H1 (cell line): Measurements from ENCODE around the gene PPP4R1. TPM values are rescaled to one million over a fixed set of nuclear protein-coding genes. Genes with fewer than 3 reads are reported as not detected.
A peak's percentile ranks its signal among the peaks of the same experiment; 100 is the strongest.

Experiments used
- CTCF ChIA-PET: fragments of 300-600 bp; sonication (Branson Sonifier 250); formaldehyde crosslinking; loops from one replicate; lab custom pipeline; 2021; ENCODE audit not compliant: partially characterized antibody; lab: Charles Lee
- POLR2A ChIA-PET: fragments of 300-600 bp; sonication (Branson Sonifier 250); formaldehyde crosslinking; loops from one replicate; lab custom pipeline; 2021; ENCODE audit warnings: inconsistent platforms; ENCODE audit not compliant: partially characterized antibody; lab: Charles Lee
- DNase-seq, 2 experiments: peaks; one replicate each; pipeline versions ENCODE4 v3.0.0 to v3.0.0-alpha.2; 2010 to 2022; ENCODE audit warnings: low spot score in 2 of 2, low read depth in 1 of 2, mixed read lengths in 1 of 2
- FAIRE-seq: peaks from 2 replicates; lab custom pipeline; 2011; peaks lifted over from hg19 to GRCh38; lab: Jason Lieb, UNC
- H2AFZ ChIP-seq: 2 replicates; pipeline ENCODE4 v1.8.1; 2012; ENCODE audit warnings: low read length, inconsistent platforms
- H2AK5ac ChIP-seq: 2 replicates; pipeline ENCODE4 v1.6.1; 2013; ENCODE audit warnings: low read depth, low read length
- H2BK120ac ChIP-seq: replicated peaks from 2 replicates; pipeline ENCODE3; 2013; ENCODE audit warnings: low read depth, low read length, inconsistent platforms
- H2BK12ac ChIP-seq: 2 replicates; pipeline ENCODE4 v1.6.1; 2013; ENCODE audit warnings: low read depth, low read length
- H2BK15ac ChIP-seq: 2 replicates; pipeline ENCODE4 v1.6.1; 2013; ENCODE audit warnings: low read length
- H2BK20ac ChIP-seq: 2 replicates; pipeline ENCODE4 v1.6.1; 2013; ENCODE audit warnings: low read length
- H2BK5ac ChIP-seq: 2 replicates; pipeline ENCODE4 v1.6.1; 2013; ENCODE audit warnings: low read depth, low read length
- H3K14ac ChIP-seq: 2 replicates; pipeline ENCODE4 v1.6.1; 2013; ENCODE audit warnings: inconsistent platforms; ENCODE audit not compliant: insufficient read length
- H3K18ac ChIP-seq: 2 replicates; pipeline ENCODE4 v1.6.1; 2013; ENCODE audit warnings: low read length; ENCODE audit errors: extremely low read depth
- H3K23ac ChIP-seq: 2 replicates; pipeline ENCODE4 v1.6.1; 2013; ENCODE audit warnings: inconsistent platforms; ENCODE audit not compliant: insufficient read length
- H3K23me2 ChIP-seq: 2 replicates; pipeline ENCODE4 v1.6.1; 2013; ENCODE audit warnings: low read depth, low read length
- H3K27ac ChIP-seq: 2 replicates; pipeline ENCODE4 v1.6.1; 2011; ENCODE audit warnings: low read depth, low read length, inconsistent platforms
- H3K27me3 ChIP-seq, 4 experiments: replicated peaks in 1 of 4; 1 replicate in 1 of 4; 2 replicates in 3 of 4; pipeline versions ENCODE4 v1.6.1 to v1.8.1; 2011 to 2013; ENCODE audit warnings: low read length in 3 of 4, mild to moderate bottlenecking in 3 of 4, inconsistent platforms in 2 of 4, mixed read lengths in 2 of 4, moderate library complexity in 1 of 4; ENCODE audit not compliant: control insufficient read depth in 3 of 4, insufficient read depth in 3 of 4; ENCODE audit errors: extremely low read depth in 1 of 4
- H3K36me3 ChIP-seq, 4 experiments: 2 replicates each; pipeline versions ENCODE4 v1.6.1 to v1.8.1; 2011 to 2013; ENCODE audit warnings: mild to moderate bottlenecking in 4 of 4, low read length in 3 of 4, moderate library complexity in 2 of 4, control low read depth in 1 of 4, inconsistent platforms in 1 of 4; ENCODE audit not compliant: insufficient read depth in 4 of 4, control insufficient read depth in 2 of 4
- H3K4ac ChIP-seq: replicated peaks from 2 replicates; pipeline ENCODE3; 2013; ENCODE audit warnings: low read length, low read depth, mixed read lengths, inconsistent platforms; ENCODE audit not compliant: insufficient read length
- H3K4me1 ChIP-seq, 4 experiments: replicated peaks in 1 of 4; 1 replicate in 1 of 4; 2 replicates in 3 of 4; pipeline versions ENCODE4 v1.6.1 to v1.8.1; 2011 to 2013; ENCODE audit warnings: low read length in 3 of 4, inconsistent platforms in 2 of 4, mixed read lengths in 1 of 4; ENCODE audit not compliant: insufficient read depth in 4 of 4, control insufficient read depth in 3 of 4
- H3K4me2 ChIP-seq, 2 experiments: 2 replicates each; pipeline versions ENCODE4 v1.6.1 to v1.8.1; 2011 to 2013; ENCODE audit warnings: low read depth in 2 of 2, low read length in 2 of 2, control low read depth in 1 of 2, inconsistent platforms in 1 of 2, mild to moderate bottlenecking in 1 of 2; ENCODE audit not compliant: insufficient read depth in 1 of 2
- H3K4me3 ChIP-seq, 4 experiments: fragments of 200-600, 300-600 bp in 1 of 4; sonication (generic), shearing (Covaris generic), sonication (Bioruptor Twin) in 1 of 4; 2 replicates each; pipeline versions ENCODE4 v1.5.1 to v1.8.1; 2011 to 2016; ENCODE audit warnings: low read length in 4 of 4, low read depth in 3 of 4, control low read depth in 2 of 4, inconsistent platforms in 2 of 4, mild to moderate bottlenecking in 2 of 4, mixed read lengths in 1 of 4, moderate library complexity in 1 of 4; ENCODE audit not compliant: insufficient read depth in 2 of 4; ENCODE audit errors: extremely low read depth in 1 of 4
- H3K56ac ChIP-seq: replicated peaks from 2 replicates; pipeline ENCODE3; 2013; ENCODE audit warnings: low read depth, mild to moderate bottlenecking, mixed read lengths, low read length, inconsistent platforms; ENCODE audit not compliant: insufficient read length
- H3K79me1 ChIP-seq: 2 replicates; pipeline ENCODE4 v1.6.1; 2013; ENCODE audit warnings: low read depth, low read length, control low read depth
- H3K79me2 ChIP-seq, 2 experiments: 2 replicates each; pipeline versions ENCODE4 v1.6.1 to v1.8.1; 2012 to 2013; ENCODE audit warnings: low read length in 2 of 2, mild to moderate bottlenecking in 2 of 2, inconsistent platforms in 1 of 2; ENCODE audit not compliant: insufficient read depth in 2 of 2, control insufficient read depth in 1 of 2
- H3K9ac ChIP-seq, 4 experiments: replicated peaks in 1 of 4; 1 replicate in 1 of 4; 2 replicates in 3 of 4; pipeline versions ENCODE4 v1.6.1 to v1.8.1; 2011 to 2013; ENCODE audit warnings: low read depth in 3 of 4, low read length in 3 of 4, control low read depth in 2 of 4, mild to moderate bottlenecking in 2 of 4, moderate library complexity in 2 of 4, inconsistent platforms in 1 of 4; ENCODE audit errors: extremely low read depth in 1 of 4
- H3K9me3 ChIP-seq, 2 experiments: 2 replicates each; pipeline versions ENCODE4 v1.6.1 to v1.8.1; 2012 to 2013; ENCODE audit warnings: mild to moderate bottlenecking in 2 of 2, moderate library complexity in 2 of 2, control low read depth in 1 of 2, inconsistent platforms in 1 of 2, low read depth in 1 of 2, low read length in 1 of 2, mixed read lengths in 1 of 2; ENCODE audit not compliant: insufficient read depth in 2 of 2
- H4K20me1 ChIP-seq, 2 experiments: replicated peaks in 1 of 2; 2 replicates each; pipeline versions ENCODE3 to v1.8.1; 2011 to 2013; ENCODE audit warnings: inconsistent platforms in 2 of 2, low read length in 2 of 2, mild to moderate bottlenecking in 1 of 2; ENCODE audit not compliant: insufficient read depth in 2 of 2, control insufficient read depth in 1 of 2
- H4K5ac ChIP-seq: 2 replicates; pipeline ENCODE4 v1.6.1; 2013; ENCODE audit warnings: low read length, low read depth, mixed read lengths, inconsistent platforms; ENCODE audit not compliant: insufficient read length
- H4K8ac ChIP-seq: 2 replicates; pipeline ENCODE4 v1.8.0; 2013; ENCODE audit warnings: mild to moderate bottlenecking, moderate library complexity, low read length, inconsistent platforms; ENCODE audit not compliant: insufficient read depth; ENCODE audit errors: extremely low read depth
- H4K91ac ChIP-seq: replicated peaks from 2 replicates; pipeline ENCODE3; 2013; ENCODE audit warnings: low read length, mixed read lengths, inconsistent platforms; ENCODE audit not compliant: insufficient read length
- CBX8 ChIP-seq: fragments of 300-800, 300-1000 bp; sonication (generic); IDR thresholded peaks from 2 replicates; pipeline ENCODE4 v1.7.1; 2016; ENCODE audit warnings: low read depth, low read length, borderline replicate concordance
- CHD2 ChIP-seq: IDR thresholded peaks from 2 replicates; pipeline ENCODE4 v1.6.1; 2012; ENCODE audit warnings: low read length, improper control_type of control experiment
- GABPA ChIP-seq: IDR thresholded peaks from 2 replicates; pipeline ENCODE4 v1.6.1; 2011; ENCODE audit warnings: mild to moderate bottlenecking, low read length, moderate library complexity, borderline replicate concordance; ENCODE audit not compliant: insufficient read depth
- POLR2AphosphoS5 ChIP-seq: IDR thresholded peaks from 2 replicates; pipeline ENCODE4 v1.6.1; 2011; ENCODE audit warnings: low read depth, low read length
- RAD21 ChIP-seq, 2 experiments: IDR thresholded peaks in 1 of 2; conservative IDR thresholded peaks in 1 of 2; 2 replicates each; pipeline ENCODE4 v1.6.1; 2011; ENCODE audit warnings: low read depth in 2 of 2, low read length in 2 of 2, improper control_type of control experiment in 1 of 2, inconsistent platforms in 1 of 2, mild to moderate bottlenecking in 1 of 2, moderate library complexity in 1 of 2
- RBBP5 ChIP-seq: IDR thresholded peaks from 2 replicates; pipeline ENCODE4 v1.7.1; 2012; ENCODE audit warnings: low read depth, mild to moderate bottlenecking, inconsistent platforms, low read length, moderate library complexity, borderline replicate concordance
- RXRA ChIP-seq: IDR thresholded peaks from 2 replicates; pipeline ENCODE4 v1.6.1; 2011; ENCODE audit warnings: low read depth, mild to moderate bottlenecking, low read length, moderate library complexity; ENCODE audit not compliant: insufficient read depth
- SAP30 ChIP-seq: fragments of 300-600 bp; sonication (generic); IDR thresholded peaks from 2 replicates; pipeline ENCODE4 v1.7.1; 2012; ENCODE audit warnings: low read length, moderate library complexity, mild to moderate bottlenecking, inconsistent platforms; ENCODE audit not compliant: insufficient read depth, insufficient replicate concordance
- SIN3A ChIP-seq, 2 experiments: IDR thresholded peaks in 1 of 2; conservative IDR thresholded peaks in 1 of 2; 2 replicates each; pipeline ENCODE4 v1.6.1; 2011 to 2012; ENCODE audit warnings: low read length in 2 of 2, improper control_type of control experiment in 1 of 2, low read depth in 1 of 2, mild to moderate bottlenecking in 1 of 2
- SIRT6 ChIP-seq: IDR thresholded peaks from one replicate; pipeline ENCODE4 v1.7.1; 2012; ENCODE audit warnings: low read length, inconsistent platforms
- SIX5 ChIP-seq: IDR thresholded peaks from 2 replicates; pipeline ENCODE4 v1.6.1; 2011; ENCODE audit warnings: mild to moderate bottlenecking, low read depth, low read length
- SP2 ChIP-seq: IDR thresholded peaks from 2 replicates; pipeline ENCODE4 v1.6.1; 2012; ENCODE audit warnings: mild to moderate bottlenecking, low read length, inconsistent platforms
- TAF1 ChIP-seq: IDR thresholded peaks from 2 replicates; pipeline ENCODE4 v1.6.1; 2011; ENCODE audit warnings: mild to moderate bottlenecking, low read depth, low read length
- TBP ChIP-seq: IDR thresholded peaks from 2 replicates; pipeline ENCODE4 v1.6.1; 2011; ENCODE audit warnings: low read depth, low read length, improper control_type of control experiment
- ZNF274 ChIP-seq: IDR thresholded peaks from 2 replicates; pipeline ENCODE4 v1.7.0; 2012; ENCODE audit warnings: low read length, borderline replicate concordance; ENCODE audit errors: extremely low read depth
- WGBS, 2 experiments: shearing (Covaris generic) in 1 of 2; methylation state at CpG; one replicate each; pipeline versions ENCODE4 v1.1.6 to v1.1.7; 2013 to 2015; ENCODE audit warnings: low lambda C conversion rate in 2 of 2, mixed read lengths in 2 of 2, inconsistent platforms in 1 of 2, low coverage in 1 of 2, missing lambda C conversion rate in 1 of 2; ENCODE audit not compliant: insufficient replicate concordance in 2 of 2, insufficient coverage in 1 of 2, insufficient read length in 1 of 2; ENCODE audit errors: extremely low coverage in 1 of 2, missing lambda C conversion rate in 1 of 2; 5-methylcytosine and 5-hydroxymethylcytosine counted together
- polyA plus RNA-seq, 7 experiments: library from polyadenylated mRNA; depleted of rRNA in 3 of 7; stranded (reverse) in 5 of 7; unstranded in 2 of 7; fragments of >200 nt in 5 of 7; fragments of 200-250 nt in 2 of 7; gene quantifications; 1 replicate in 5 of 7; 2 replicates in 1 of 7; 4 replicates in 1 of 7; pipeline versions ENCODE4 v1.2.1 to v1.2.3, GENCODE V29; 2011 to 2013; ENCODE audit warnings: missing spikeins in 2 of 7, mixed read lengths in 2 of 7
- total RNA-seq: library from RNA; stranded (reverse); fragmentation: NEBNext Ultra II Directional; extraction: Animal tissue kit (Norgen Biotek cat#: 25700); gene quantifications from 2 replicates; pipeline ENCODE4 v1.2.1, GENCODE V29; 2021

The PPP4R1 gene
- total and polyA plus RNA-seq, 2 of the 8 experiments (the other 6 are each of a cell fraction or from before 2014, with no cell fraction given) = 67.4 to 96.1 TPM

DNA sequence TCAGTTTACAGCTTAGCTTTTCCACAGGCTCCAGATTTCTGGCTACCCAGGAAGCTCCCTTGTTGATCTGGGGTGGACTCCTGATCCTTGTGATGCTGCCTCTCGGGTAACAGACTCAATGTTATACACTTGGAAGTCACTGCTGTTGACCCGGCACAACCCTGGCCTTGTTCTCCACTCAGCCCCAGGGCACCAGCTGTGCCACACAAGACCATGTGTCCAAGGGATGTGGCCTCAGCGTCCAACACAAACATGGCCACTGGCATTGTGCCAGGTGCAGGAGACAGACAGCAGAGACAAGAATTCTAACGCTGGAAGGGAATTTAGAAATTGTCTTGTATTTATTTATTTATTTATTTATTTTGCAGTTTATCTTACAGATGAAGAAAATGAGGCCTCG, 39.0 kb upstream of the PPP4R1 start:
- 85% methylated on average over 5 of the region's 5 CpGs; no CpG with 5 or more reads in 1 of the 2 experiments for WGBS, 2 experiments
- CTCF ChIA-PET = interaction anchor here (1.1 kb wide), 1 partner anchor 86 kb away, joined by 3 read pairs; no protein-coding TSS in a partner anchor
- Histone ChIP-seq H3K4me3 (no peak overlapping the region), H2BK120ac (no peak overlapping the region), H3K23ac (no peak overlapping the region), H2BK20ac (peak overlapping the region; percentile 34; the same call in 1 of the 2 replicates), H3K27ac (no peak overlapping the region), H3K4ac (no peak overlapping the region), H3K9me3 (no peaks in the 10 kb centered on the region), H4K20me1 (no peaks in the 10 kb centered on the region), H3K23me2 (no peaks in the 10 kb centered on the region), H4K91ac (no peak overlapping the region), H3K9ac (no peak overlapping the region), H4K8ac (no peak overlapping the region), H2BK12ac (no peak overlapping the region), H2BK15ac (no peak overlapping the region), H3K56ac (no peak overlapping the region), H3K27me3 (no peaks in the 10 kb centered on the region), H3K4me1 (no peaks in the 10 kb centered on the region), H3K4me2 (no peak overlapping the region), H3K18ac (no peak overlapping the region), H3K79me1 (no peaks in the 10 kb centered on the region), H2AFZ (no peak overlapping the region), H3K79me2 (no peaks in the 10 kb centered on the region), H2BK5ac (no peak overlapping the region), H2AK5ac (no peak overlapping the region), H4K5ac (no peak overlapping the region), H3K14ac (no peak overlapping the region), H3K36me3 (no peaks in the 10 kb centered on the region)
- DNase-seq = no peak
- POLR2A ChIA-PET = no interaction called here
- FAIRE-seq = no peak
- TF ChIP-seq SIX5 = no peak
- no peak for TF ChIP-seq RAD21 (IDR thresholded peaks at IDR 0.05 in 1 of 2, conservative IDR thresholded peaks at IDR 0.05 in 1 of 2; ENCODE audit: low read depth in 2 of 2, low read length in 2 of 2)
- TF ChIP-seq CBX8 = no peak
- no peak for TF ChIP-seq TBP
- no peak for TF ChIP-seq GABPA
- no peak for TF ChIP-seq RBBP5
- TF ChIP-seq ZNF274 = no peak
- TF ChIP-seq POLR2AphosphoS5 = no peak
- TF ChIP-seq CHD2 = no peak
- no peak for TF ChIP-seq SIN3A (conservative IDR thresholded peaks at IDR 0.05 in 1 of 2, IDR thresholded peaks at IDR 0.05 in 1 of 2; ENCODE audit: low read depth in 1 of 2, low read length in 2 of 2)
- no peak for TF ChIP-seq RXRA
- TF ChIP-seq TAF1 = no peak
- TF ChIP-seq SIRT6 = no peak
- no peak for TF ChIP-seq SAP30
- TF ChIP-seq SP2 = no peak
